Activated naive CD4-positive, alpha-beta T cell treated with anti-CD3 and anti-CD28 coated beads, Interleukin-2, amount 50 U/mL, for 16 hours (primary cell): ENCODE results near the gene OSBPL3.
"Not testable (repeated sequence)": the region's sequence is repeated elsewhere in the genome, so short reads cannot be mapped to it uniquely, and the experiment has no call there.

Source experiments
- DNase-seq: peaks from one replicate; pipeline ENCODE4 v3.0.0-alpha.2; 2020

The OSBPL3 gene

GRCh38 chr7:24917510-24918239 is 62.3 kb downstream of the OSBPL3 start:
- DNase-seq = no peak

- DNase-seq = no peak
Measured at GRCh38 chr7:24916463-24917040, 63.4 kb downstream of the OSBPL3 start.

GRCh38 chr7:24914465-24914859 is 65.5 kb downstream of the OSBPL3 start:
- DNase-seq = no peak

- no peak for DNase-seq
Measured at GRCh38 chr7:24913801-24914464, 66.0 kb downstream of the OSBPL3 start.

GRCh38 chr7:24912874-24913514 is 67.0 kb downstream of the OSBPL3 start:
- DNase-seq = no peak

- DNase-seq = no peak
Measured at GRCh38 chr7:24912424-24912823, 67.6 kb downstream of the OSBPL3 start.

- DNase-seq = no peak
Measured at GRCh38 chr7:24911213-24911603, 68.8 kb downstream of the OSBPL3 start.

GRCh38 chr7:24910551-24911212 is 69.3 kb downstream of the OSBPL3 start:
- no peak for DNase-seq

GRCh38 chr7:24908727-24909126 is 71.3 kb downstream of the OSBPL3 start:
- no peak for DNase-seq

GRCh38 chr7:24908166-24908565 is 71.8 kb downstream of the OSBPL3 start:
- DNase-seq = no peak

GRCh38 chr7:24907311-24907886 is 72.6 kb downstream of the OSBPL3 start:
- peak; percentile 31 for DNase-seq

GRCh38 chr7:24905996-24906770 is 73.8 kb downstream of the OSBPL3 start:
- DNase-seq = peak; percentile 19

- DNase-seq = not testable (repeated sequence)
Measured at GRCh38 chr7:24903992-24904391, 76.0 kb downstream of the OSBPL3 start.

GRCh38 chr7:24903559-24903958 is 76.4 kb downstream of the OSBPL3 start:
- no peak for DNase-seq

GRCh38 chr7:24902931-24903330 is 77.0 kb downstream of the OSBPL3 start:
- DNase-seq = no peak

- DNase-seq = no peak
Measured at GRCh38 chr7:24902276-24902675, 77.7 kb downstream of the OSBPL3 start.

- no peak for DNase-seq
Measured at GRCh38 chr7:24899905-24900304, 80.1 kb downstream of the OSBPL3 start.

- DNase-seq = no peak
Measured at GRCh38 chr7:24899161-24899560, 80.8 kb downstream of the OSBPL3 start.

GRCh38 chr7:24898691-24899090 is 81.3 kb downstream of the OSBPL3 start:
- DNase-seq = no peak

GRCh38 chr7:24896031-24896501 is 83.9 kb downstream of the OSBPL3 start:
- no peak for DNase-seq

GRCh38 chr7:24894429-24895221 is 85.4 kb downstream of the OSBPL3 start:
- DNase-seq = no peak
